WTC11 (cell line): ENCODE data around the gene ENAH.

Source experiments
- ATF2 ChIP-seq: sonication (generic); formaldehyde crosslinking; IDR thresholded peaks from 2 replicates; pipeline ENCODE4 v1.8.1; 2022; ENCODE audit warnings: low read depth, missing genetic modification reagents, borderline replicate concordance
- CTCF ChIP-seq: fragments of 200-600 bp; IDR thresholded peaks from 2 replicates; pipeline ENCODE4 v1.8.0; 2022; ENCODE audit warnings: antibody characterized with exemption

- TF ChIP-seq CTCF (no peak), ATF2 (CRISPR knock-in tag) (no peak)
Observed at GRCh38 chr1:225508538-225509375, 144.2 kb downstream of the ENAH start.
